CD14-positive monocyte (primary cell): Measurements from ENCODE around the gene LRRC55. TPM values are rescaled to one million over a fixed set of nuclear protein-coding genes. Genes with fewer than 3 reads are reported as not detected.

Experiments used
- DNase-seq, 3 donors: peaks; one replicate each; pipeline ENCODE4 v3.0.0-alpha.2; 2011 to 2022
- H2AFZ ChIP-seq: 2 replicates; pipeline ENCODE4 v1.6.0; 2012; ENCODE audit warnings: mild to moderate bottlenecking, low read depth, low read length, inconsistent platforms; ENCODE audit not compliant: insufficient read depth, poor library complexity, severe bottlenecking
- H3K27ac ChIP-seq, 2 donors: 1 replicate in 1 of 2; 2 replicates in 1 of 2; pipeline ENCODE4 v1.5.1; 2012 to 2013; ENCODE audit warnings: low read length in 2 of 2, control low read depth in 1 of 2, inconsistent platforms in 1 of 2, low read depth in 1 of 2, mild to moderate bottlenecking in 1 of 2
- H3K27me3 ChIP-seq, 2 donors: one replicate each; pipeline versions ENCODE4 v1.6.0 to v1.6.1; 2011 to 2013; ENCODE audit warnings: low read length in 2 of 2; ENCODE audit not compliant: control insufficient read depth in 2 of 2, insufficient read depth in 2 of 2
- H3K36me3 ChIP-seq, 2 donors: replicated peaks in 1 of 2; 1 replicate in 1 of 2; 2 replicates in 1 of 2; pipeline versions ENCODE4 v1.5.1 to v1.6.1; 2012 to 2013; ENCODE audit warnings: low read length in 2 of 2, control low read depth in 1 of 2, inconsistent platforms in 1 of 2, mild to moderate bottlenecking in 1 of 2; ENCODE audit not compliant: insufficient read depth in 2 of 2, control insufficient read depth in 1 of 2
- H3K4me1 ChIP-seq, 2 donors: 1 replicate in 1 of 2; 2 replicates in 1 of 2; pipeline versions ENCODE4 v1.5.1 to v1.6.1; 2012 to 2013; ENCODE audit warnings: low read length in 2 of 2, control low read depth in 1 of 2, inconsistent platforms in 1 of 2, mild to moderate bottlenecking in 1 of 2, moderate library complexity in 1 of 2; ENCODE audit not compliant: insufficient read depth in 2 of 2, control insufficient read depth in 1 of 2
- H3K4me2 ChIP-seq: replicated peaks from 2 replicates; pipeline ENCODE3; 2012; ENCODE audit warnings: low read length, moderate library complexity, mild to moderate bottlenecking; ENCODE audit not compliant: poor library complexity, severe bottlenecking; ENCODE audit errors: extremely low read depth
- H3K4me3 ChIP-seq, 3 experiments: fragments of 200-600 bp in 1 of 3; sonication (generic) in 1 of 3; replicated peaks in 1 of 3; 1 replicate in 2 of 3; 2 replicates in 1 of 3; pipeline ENCODE4 v1.5.1; 2011 to 2013; ENCODE audit warnings: low read length in 3 of 3, mild to moderate bottlenecking in 3 of 3, control low read depth in 2 of 3, low read depth in 2 of 3, inconsistent platforms in 1 of 3, moderate library complexity in 1 of 3
- H3K79me2 ChIP-seq: 2 replicates; pipeline ENCODE4 v1.6.0; 2012; ENCODE audit warnings: mild to moderate bottlenecking, control low read depth, inconsistent platforms, low read length, moderate library complexity; ENCODE audit not compliant: insufficient read depth
- H3K9ac ChIP-seq: 2 replicates; pipeline ENCODE4 v1.6.0; 2017; ENCODE audit warnings: low read length, mild to moderate bottlenecking; ENCODE audit not compliant: insufficient read depth, poor library complexity, severe bottlenecking
- H3K9me3 ChIP-seq, 2 donors: replicated peaks in 1 of 2; 1 replicate in 1 of 2; 2 replicates in 1 of 2; pipeline versions ENCODE4 v1.5.1 to v1.6.1; 2012 to 2013; ENCODE audit warnings: low read length in 2 of 2, control low read depth in 1 of 2; ENCODE audit not compliant: control insufficient read depth in 1 of 2, insufficient read depth in 1 of 2
- H4K20me1 ChIP-seq: 2 replicates; pipeline ENCODE4 v1.6.0; 2012; ENCODE audit warnings: mild to moderate bottlenecking, low read length, control low read depth, moderate library complexity; ENCODE audit not compliant: insufficient read depth
- H3K27ac Mint-ChIP-seq, 7 donors: one replicate each; pipeline ENCODE4 v1.8.0; 2020; ENCODE audit warnings: mild to moderate bottlenecking in 7 of 7, mixed read lengths in 7 of 7, moderate library complexity in 6 of 7, inconsistent platforms in 2 of 7
- H3K27me3 Mint-ChIP-seq, 3 donors: one replicate each; pipeline ENCODE4 v1.8.0; 2021 to 2022; ENCODE audit warnings: low read depth in 3 of 3, mild to moderate bottlenecking in 3 of 3, mixed read lengths in 3 of 3, moderate library complexity in 3 of 3, inconsistent platforms in 1 of 3
- H3K36me3 Mint-ChIP-seq, 2 donors: one replicate each; pipeline ENCODE4 v1.8.0; 2020; ENCODE audit warnings: mixed read lengths in 2 of 2, inconsistent platforms in 1 of 2, mild to moderate bottlenecking in 1 of 2
- H3K4me1 Mint-ChIP-seq: one replicate; pipeline ENCODE4 v1.8.0; 2020; ENCODE audit warnings: mild to moderate bottlenecking, mixed read lengths
- H3K4me3 Mint-ChIP-seq, 2 donors: one replicate each; pipeline ENCODE4 v1.8.0; 2020; ENCODE audit warnings: mild to moderate bottlenecking in 2 of 2, mixed read lengths in 2 of 2, moderate library complexity in 1 of 2
- H3K9me3 Mint-ChIP-seq, 7 donors: one replicate each; pipeline ENCODE4 v1.8.0; 2020 to 2022; ENCODE audit warnings: mixed read lengths in 7 of 7, mild to moderate bottlenecking in 6 of 7, moderate library complexity in 6 of 7, inconsistent platforms in 2 of 7
- WGBS: methylation state at CpG from one replicate; pipeline ENCODE4 v1.1.5; 2013; ENCODE audit warnings: missing lambda C conversion rate; ENCODE audit not compliant: insufficient coverage; 5-methylcytosine and 5-hydroxymethylcytosine counted together
- intact Hi-C, 2 donors: fragments of 100-400 bp; cut with micrococcal nuclease; formaldehyde crosslinking; loops; one replicate each; pipeline versions ENCODE4 v1.15.0 to v1.15.1; 2023
- polyA plus RNA-seq, 3 donors: library from polyadenylated mRNA; depleted of rRNA in 1 of 3; unstranded in 2 of 3; stranded (reverse) in 1 of 3; fragments of 300-500 nt in 2 of 3; fragments of >200 nt in 1 of 3; fragmentation: Illumina TruSeq in 2 of 3; gene quantifications; 1 replicate in 2 of 3; 2 replicates in 1 of 3; pipeline ENCODE4 v1.2.3, GENCODE V29; 2012 to 2021
- TF ChIP-seq, protein P1 (sequence below): fragments of 200-600 bp; IDR thresholded peaks from one replicate; pipeline ENCODE4 v1.8.0; 2022; ENCODE audit warnings: antibody characterized with exemption, mild to moderate bottlenecking

Gene LRRC55
- polyA plus RNA-seq, 3 donors: not detected

DNA sequence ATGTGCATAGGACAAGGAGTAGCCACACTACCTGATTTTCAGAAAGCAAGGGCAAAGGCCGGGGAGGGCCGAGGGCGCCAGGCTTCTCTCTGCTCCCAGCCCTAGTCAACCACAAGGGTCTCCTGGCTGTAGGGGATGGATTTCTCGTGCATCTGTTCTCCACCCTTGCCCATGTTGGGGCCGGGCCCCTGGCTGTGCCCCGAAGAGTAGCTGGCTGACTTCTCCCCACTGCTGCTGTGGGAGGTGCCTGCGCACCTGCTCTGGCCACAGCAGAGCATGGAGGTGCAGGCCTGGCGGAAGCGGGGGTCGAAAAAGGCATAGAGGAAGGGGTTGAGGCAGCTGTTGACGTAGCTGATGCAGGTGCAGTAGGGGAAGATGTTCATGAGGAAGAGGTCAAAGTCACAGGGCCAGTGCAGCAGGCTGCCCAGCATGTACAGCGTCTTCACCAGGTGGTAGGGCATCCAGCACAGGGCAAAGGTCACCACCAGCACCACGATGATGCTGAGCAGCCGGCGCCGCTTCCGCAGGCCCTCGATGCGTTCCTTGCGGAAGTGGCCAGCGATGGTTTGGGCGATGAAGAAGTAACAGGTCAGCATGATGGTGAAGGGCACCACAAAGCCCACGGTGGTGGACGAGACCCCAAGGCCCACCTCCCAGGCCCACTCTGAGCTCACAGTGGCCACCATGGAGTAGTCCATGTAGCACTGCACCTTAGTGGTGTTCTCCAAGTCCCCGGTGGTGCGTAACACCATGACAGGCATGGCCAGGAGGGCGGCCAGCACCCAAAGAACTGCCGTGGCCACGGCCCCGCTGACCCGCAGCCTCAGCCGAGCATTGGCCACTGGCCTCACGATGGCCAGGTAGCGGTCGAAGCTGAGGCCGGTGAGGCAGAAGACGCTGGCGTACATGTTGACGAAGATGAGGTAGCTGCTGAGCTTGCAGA lies 54.3 kb downstream of the LRRC55 start:
- Mint-ChIP-seq H3K9me3 (peaks cover 0 to 5% (median 0%) of the 10 kb centered on the region in 7 donors), H3K4me3 (peak overlapping the region in 1 of 2 donors; percentile 39), H3K36me3 (no peaks in the 10 kb centered on the region), H3K4me1 (peaks cover 4% of the 10 kb centered on the region), H3K27me3 (peaks cover 64 to 86% (median 67%) of the 10 kb centered on the region in 3 donors), H3K27ac (peak overlapping the region in 1 of 7 donors; percentile 19)
- Histone ChIP-seq H3K27me3 (peaks cover 29 to 81% of the 10 kb centered on the region in 2 donors), H3K27ac (no peak overlapping the region), H3K4me2 (no peak overlapping the region), H4K20me1 (no peaks in the 10 kb centered on the region), H3K4me3 (no peak overlapping the region), H3K36me3 (no peaks in the 10 kb centered on the region), H3K9ac (no peak overlapping the region), H3K4me1 (no peaks in the 10 kb centered on the region), H2AFZ (no peak overlapping the region), H3K79me2 (no peaks in the 10 kb centered on the region), H3K9me3 (no peaks in the 10 kb centered on the region)
- intact Hi-C loops: no loop called here
- WGBS: 80% methylated on average over 38 of the region's 39 CpGs
- TF ChIP-seq, protein P1, sequence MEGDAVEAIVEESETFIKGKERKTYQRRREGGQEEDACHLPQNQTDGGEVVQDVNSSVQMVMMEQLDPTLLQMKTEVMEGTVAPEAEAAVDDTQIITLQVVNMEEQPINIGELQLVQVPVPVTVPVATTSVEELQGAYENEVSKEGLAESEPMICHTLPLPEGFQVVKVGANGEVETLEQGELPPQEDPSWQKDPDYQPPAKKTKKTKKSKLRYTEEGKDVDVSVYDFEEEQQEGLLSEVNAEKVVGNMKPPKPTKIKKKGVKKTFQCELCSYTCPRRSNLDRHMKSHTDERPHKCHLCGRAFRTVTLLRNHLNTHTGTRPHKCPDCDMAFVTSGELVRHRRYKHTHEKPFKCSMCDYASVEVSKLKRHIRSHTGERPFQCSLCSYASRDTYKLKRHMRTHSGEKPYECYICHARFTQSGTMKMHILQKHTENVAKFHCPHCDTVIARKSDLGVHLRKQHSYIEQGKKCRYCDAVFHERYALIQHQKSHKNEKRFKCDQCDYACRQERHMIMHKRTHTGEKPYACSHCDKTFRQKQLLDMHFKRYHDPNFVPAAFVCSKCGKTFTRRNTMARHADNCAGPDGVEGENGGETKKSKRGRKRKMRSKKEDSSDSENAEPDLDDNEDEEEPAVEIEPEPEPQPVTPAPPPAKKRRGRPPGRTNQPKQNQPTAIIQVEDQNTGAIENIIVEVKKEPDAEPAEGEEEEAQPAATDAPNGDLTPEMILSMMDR: no peak
- no peak for DNase-seq

DNA sequence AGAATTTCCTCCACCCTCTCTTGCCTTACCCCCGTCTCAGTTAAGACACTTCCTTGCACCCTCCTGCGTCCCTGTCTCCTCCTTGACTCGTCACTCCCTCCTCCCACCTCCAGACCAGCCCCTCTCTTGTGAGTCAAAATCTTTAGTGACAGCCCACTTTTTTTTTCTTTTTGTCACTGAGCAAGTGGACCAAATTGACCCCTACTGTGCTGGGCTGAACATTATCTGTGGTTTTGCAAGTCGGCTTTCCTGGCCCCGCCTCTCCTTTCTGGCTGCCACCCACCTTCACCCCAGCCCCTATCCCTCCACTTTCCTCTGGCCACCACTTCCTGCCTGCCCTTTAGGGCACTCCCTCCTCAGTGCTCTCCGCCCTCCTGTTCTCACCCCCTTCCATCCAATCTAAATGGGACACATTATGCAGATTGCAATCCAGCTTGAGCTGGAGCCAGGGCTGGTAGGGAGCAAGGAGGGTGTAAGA lies 55.5 kb downstream of the LRRC55 start, which contains the start of gene APLNR:
TSS of gene APLNR (minus strand) at position 47 of the 478 bp plus-strand sequence. CDS start 246 bp downstream, outside the sequence.
- WGBS: 1% methylated on average over 5 of the region's 6 CpGs
- no peak for DNase-seq
- no peaks in the 10 kb centered on the region for H3K36me3 Mint-ChIP-seq
- peaks cover 0 to 5% (median 0%) of the 10 kb centered on the region in 7 donors for H3K9me3 Mint-ChIP-seq
- peak within 1 kb of the TSS in 1 of 7 donors; percentile 19 for H3K27ac Mint-ChIP-seq
- H3K4me1 ChIP-seq: no peaks in the 10 kb centered on the region
- no peaks in the 10 kb centered on the region for H4K20me1 ChIP-seq
- H3K4me1 Mint-ChIP-seq: peaks cover 4% of the 10 kb centered on the region
- peaks cover 58 to 76% (median 61%) of the 10 kb centered on the region in 3 donors for H3K27me3 Mint-ChIP-seq
- no peak within 1 kb of the TSS for H3K27ac ChIP-seq
- H3K9me3 ChIP-seq: no peaks in the 10 kb centered on the region
- TF ChIP-seq, protein P1: no peak
- H3K27me3 ChIP-seq: peaks cover 18 to 74% of the 10 kb centered on the region in 2 donors
- peak within 1 kb of the TSS in 1 of 2 donors; percentile 39 for H3K4me3 Mint-ChIP-seq
- intact Hi-C loops: no loop called here
- H2AFZ ChIP-seq: no peak within 1 kb of the TSS
- H3K36me3 ChIP-seq: no peaks in the 10 kb centered on the region
- H3K9ac ChIP-seq: no peak within 1 kb of the TSS
- H3K4me3 ChIP-seq: no peak within 1 kb of the TSS
- H3K4me2 ChIP-seq: no peak within 1 kb of the TSS
- no peaks in the 10 kb centered on the region for H3K79me2 ChIP-seq
